OCI-M1 (cell line): Measurements from ENCODE around the gene TUBA3C.

Experiments
- DNase-seq: peaks from one replicate; lab custom pipeline; 2025; lab: John Stamatoyannopoulos, UW

The TUBA3C gene

GRCh38 chr13:19161308-19161707 lies 20.3 kb downstream of the TUBA3C start:
- no peak for DNase-seq

- DNase-seq: no peak
These were observed 21.7 kb downstream of the TUBA3C start for GRCh38 chr13:19159761-19160420.

- DNase-seq: no peak
These were observed 22.4 kb downstream of the TUBA3C start for GRCh38 chr13:19159181-19159580.

- no peak for DNase-seq
These were observed 23.0 kb downstream of the TUBA3C start for GRCh38 chr13:19158526-19159174.

- DNase-seq: no peak
These were observed 23.6 kb downstream of the TUBA3C start for GRCh38 chr13:19158006-19158405.

GRCh38 chr13:19157461-19157860 lies 24.2 kb downstream of the TUBA3C start:
- no peak for DNase-seq

GRCh38 chr13:19156013-19156825 lies 25.4 kb downstream of the TUBA3C start:
- DNase-seq: no peak

GRCh38 chr13:19155321-19155861 lies 26.2 kb downstream of the TUBA3C start:
- DNase-seq: no peak

- DNase-seq: no peak
These were observed 26.8 kb downstream of the TUBA3C start for GRCh38 chr13:19154843-19155242.

- DNase-seq: peak; percentile 23
These were observed 27.7 kb downstream of the TUBA3C start for GRCh38 chr13:19153782-19154450.

GRCh38 chr13:19152403-19152802 lies 29.2 kb downstream of the TUBA3C start:
- no peak for DNase-seq

GRCh38 chr13:19151581-19152263 lies 29.9 kb downstream of the TUBA3C start:
- DNase-seq: no peak

- DNase-seq: no peak
These were observed 30.9 kb downstream of the TUBA3C start for GRCh38 chr13:19150712-19151228.

- DNase-seq: no peak
These were observed 31.4 kb downstream of the TUBA3C start for GRCh38 chr13:19150226-19150625.

GRCh38 chr13:19148561-19148960 lies 33.1 kb downstream of the TUBA3C start:
- no peak for DNase-seq
